ENCODE data around the gene SERPINA6.

DNA sequence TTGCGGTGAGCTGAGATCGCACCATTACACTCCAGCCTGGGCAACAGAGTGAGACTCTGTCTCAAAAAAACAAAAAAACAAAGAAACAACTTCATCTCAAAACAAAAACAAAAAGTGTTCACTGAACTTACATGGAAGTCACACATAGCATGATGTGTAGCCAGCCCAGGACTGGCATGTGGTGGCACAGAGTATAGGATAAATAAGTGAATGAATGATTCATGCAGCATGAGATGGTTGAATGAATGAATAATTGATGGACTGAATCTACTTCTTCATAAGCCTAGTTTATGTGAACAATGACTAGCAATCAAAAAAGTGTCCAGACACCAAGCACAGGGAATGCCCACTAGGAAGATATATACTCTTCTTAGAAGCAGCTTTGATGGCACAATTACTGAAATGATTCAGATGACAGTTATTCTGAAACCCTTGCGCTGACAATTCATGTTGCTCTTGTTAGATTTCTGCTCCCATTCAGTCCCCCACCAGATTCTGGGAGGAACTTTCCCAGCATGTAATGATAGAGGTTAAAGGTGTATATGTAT, 31.6 kb upstream of the SERPINA6 start:
- TF ChIP-seq, protein P1, sequence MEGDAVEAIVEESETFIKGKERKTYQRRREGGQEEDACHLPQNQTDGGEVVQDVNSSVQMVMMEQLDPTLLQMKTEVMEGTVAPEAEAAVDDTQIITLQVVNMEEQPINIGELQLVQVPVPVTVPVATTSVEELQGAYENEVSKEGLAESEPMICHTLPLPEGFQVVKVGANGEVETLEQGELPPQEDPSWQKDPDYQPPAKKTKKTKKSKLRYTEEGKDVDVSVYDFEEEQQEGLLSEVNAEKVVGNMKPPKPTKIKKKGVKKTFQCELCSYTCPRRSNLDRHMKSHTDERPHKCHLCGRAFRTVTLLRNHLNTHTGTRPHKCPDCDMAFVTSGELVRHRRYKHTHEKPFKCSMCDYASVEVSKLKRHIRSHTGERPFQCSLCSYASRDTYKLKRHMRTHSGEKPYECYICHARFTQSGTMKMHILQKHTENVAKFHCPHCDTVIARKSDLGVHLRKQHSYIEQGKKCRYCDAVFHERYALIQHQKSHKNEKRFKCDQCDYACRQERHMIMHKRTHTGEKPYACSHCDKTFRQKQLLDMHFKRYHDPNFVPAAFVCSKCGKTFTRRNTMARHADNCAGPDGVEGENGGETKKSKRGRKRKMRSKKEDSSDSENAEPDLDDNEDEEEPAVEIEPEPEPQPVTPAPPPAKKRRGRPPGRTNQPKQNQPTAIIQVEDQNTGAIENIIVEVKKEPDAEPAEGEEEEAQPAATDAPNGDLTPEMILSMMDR (conservative IDR thresholded peaks at IDR 0.05 in 1 of 2, IDR thresholded peaks at IDR 0.05 in 1 of 2; ENCODE audit: low read depth in 1 of 2, low read length in 2 of 2): no peak
- TF ChIP-seq EZH2 (IDR thresholded peaks at IDR 0.05; ENCODE audit: low read length, missing control alignments): no peak
